GM12801 (cell line): ENCODE measurements around the gene SLC26A4.

Experiments
- CTCF ChIP-seq: IDR thresholded peaks from one replicate; pipeline ENCODE4 v1.5.1; 2011; ENCODE audit warnings: control low read depth; ENCODE audit not compliant: insufficient read length; ENCODE audit errors: extremely low read depth

SLC26A4 gene

GRCh38 chr7:107711301-107711700 is 50.7 kb downstream of the SLC26A4 start:
- TF ChIP-seq CTCF = no peak

GRCh38 chr7:107712025-107712424 is 51.4 kb downstream of the SLC26A4 start:
- no peak for TF ChIP-seq CTCF

GRCh38 chr7:107712896-107713295 is 52.3 kb downstream of the SLC26A4 start:
- no peak for TF ChIP-seq CTCF

- TF ChIP-seq CTCF = no peak
Measured at GRCh38 chr7:107715531-107715930, 54.9 kb downstream of the SLC26A4 start.

- no peak for TF ChIP-seq CTCF
Measured at GRCh38 chr7:107718456-107719193, 58.0 kb downstream of the SLC26A4 start.

GRCh38 chr7:107721286-107721685 is 60.7 kb downstream of the SLC26A4 start:
- no peak for TF ChIP-seq CTCF

GRCh38 chr7:107723255-107723654 is 62.6 kb downstream of the SLC26A4 start:
- no peak for TF ChIP-seq CTCF
